Urothelium cell line (cell line): ENCODE measurements around the gene PEAK1.

Experiments
- DNase-seq: peaks from one replicate; pipeline ENCODE4 v3.0.0; 2011; ENCODE audit warnings: low spot score, mixed read lengths
- FAIRE-seq: peaks from 2 replicates; lab custom pipeline; 2011; peaks lifted over from hg19 to GRCh38; lab: Jason Lieb, UNC

Gene PEAK1

DNA sequence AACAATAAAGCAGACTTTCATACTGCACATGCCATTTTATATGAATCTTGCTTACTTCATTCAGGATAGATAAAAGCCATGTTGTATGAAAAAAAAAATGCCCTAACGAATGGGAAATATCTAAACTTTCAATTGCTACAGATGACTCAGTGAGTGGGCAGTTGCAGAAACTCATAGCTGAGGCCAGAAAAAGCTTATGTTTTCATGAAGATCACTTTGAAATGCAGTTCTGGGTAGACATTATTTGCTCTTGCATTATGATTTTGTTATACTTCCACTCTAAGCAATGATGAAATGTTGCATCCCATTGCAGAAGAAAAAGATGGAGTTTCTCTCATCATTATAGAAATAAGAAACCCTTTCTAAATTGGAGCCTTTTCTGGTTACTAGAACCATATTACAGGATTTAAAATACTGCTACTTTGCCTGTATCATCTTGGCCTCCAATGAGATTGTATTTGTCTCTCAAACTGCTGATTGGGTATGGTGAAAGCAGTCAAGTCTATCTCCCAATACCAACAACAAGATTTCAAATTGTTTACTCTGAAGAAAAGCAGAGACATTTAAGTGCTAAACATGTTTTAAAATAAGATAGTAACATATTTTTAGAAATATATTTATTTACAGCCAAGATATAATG is 17.0 kb downstream of the PEAK1 start:
- FAIRE-seq (no peak), DNase-seq (no peak)

GRCh38 chr15:77400258-77400657 is 19.6 kb downstream of the PEAK1 start:
- peak; percentile 61 for FAIRE-seq

GRCh38 chr15:77398927-77399326 is 21.0 kb downstream of the PEAK1 start:
- FAIRE-seq (no peak), DNase-seq (no peak)

More at GRCh38 chr15:77400258-77400657, 19.6 kb downstream of the PEAK1 start:
- DNase-seq = no peak

DNA sequence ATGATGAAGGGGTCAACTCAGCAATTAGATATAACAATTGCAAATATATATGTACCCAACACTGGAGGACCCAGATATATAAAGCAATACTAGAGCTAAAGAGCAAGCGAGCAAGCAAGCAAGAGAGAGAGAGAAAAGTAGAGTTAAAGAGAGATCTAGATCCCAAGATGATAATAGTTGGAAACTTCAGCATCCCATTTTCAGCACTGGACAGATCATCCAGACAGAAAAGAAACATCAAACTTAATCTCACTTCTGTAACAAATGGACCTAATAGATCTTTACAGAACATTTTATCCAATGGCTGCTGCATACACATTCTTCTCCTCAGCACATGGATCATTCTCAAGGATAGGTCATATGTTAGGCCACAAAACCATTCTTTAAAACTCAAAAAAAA is 23.2 kb downstream of the PEAK1 start:
- FAIRE-seq (no peak), DNase-seq (no peak)

GRCh38 chr15:77395013-77395774 is 24.7 kb downstream of the PEAK1 start:
- DNase-seq = no peak
- no peak for FAIRE-seq

DNA sequence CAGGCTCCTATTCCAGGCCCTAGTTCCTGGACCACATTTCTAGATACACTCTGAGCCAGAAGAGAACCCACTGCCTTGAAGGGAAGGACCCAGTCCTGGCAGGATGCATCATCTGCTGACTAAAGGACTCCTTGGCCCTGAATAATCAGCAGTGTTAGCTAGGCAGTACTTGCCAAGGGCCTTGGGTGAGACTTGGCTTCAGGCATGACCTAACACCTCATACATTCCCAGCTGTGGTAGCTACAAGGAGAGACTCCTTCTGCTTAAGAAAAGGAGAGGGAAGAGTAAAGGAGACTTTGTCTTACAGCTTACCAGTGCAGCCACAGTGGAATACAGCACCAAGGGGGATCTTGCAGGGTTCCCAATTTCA is 26.4 kb downstream of the PEAK1 start:
- DNase-seq = no peak
- FAIRE-seq = no peak

DNA sequence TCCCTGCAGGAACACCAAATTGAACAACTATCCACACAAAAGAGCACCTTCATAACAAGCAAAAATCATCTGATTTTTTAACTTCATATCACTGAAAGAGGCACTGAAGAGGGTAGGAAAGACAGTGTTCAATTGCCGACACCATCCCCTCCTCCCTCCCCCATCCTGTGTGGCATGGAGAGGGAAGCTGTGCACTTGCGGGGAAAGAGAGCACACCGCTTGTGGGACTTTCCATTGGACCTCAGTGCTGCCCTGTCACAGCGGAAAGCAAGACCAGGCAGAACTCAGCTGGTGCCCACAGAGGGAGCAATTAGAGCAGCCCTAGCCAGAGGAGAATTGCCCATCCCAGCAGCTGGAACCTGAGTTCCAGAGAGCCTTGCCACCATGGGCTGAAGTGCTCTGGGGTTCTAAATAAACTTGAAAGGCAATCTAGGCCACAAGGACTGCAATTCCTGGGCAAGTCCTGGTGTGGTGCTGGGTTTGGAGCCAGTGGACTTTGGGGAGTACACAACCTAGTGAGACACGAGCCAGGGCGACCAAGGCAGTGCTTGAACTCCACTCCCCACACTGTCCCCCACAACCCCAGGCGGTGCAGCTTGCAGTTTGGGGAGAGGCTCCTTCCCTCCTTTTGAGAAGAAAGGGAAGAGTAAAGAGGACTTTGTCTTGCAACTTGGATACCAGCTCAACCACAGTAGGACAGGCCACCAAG is 27.0 kb downstream of the PEAK1 start:
- no peak for DNase-seq
- FAIRE-seq = no peak

GRCh38 chr15:77391372-77391951 is 28.4 kb downstream of the PEAK1 start:
- FAIRE-seq = no peak

DNA sequence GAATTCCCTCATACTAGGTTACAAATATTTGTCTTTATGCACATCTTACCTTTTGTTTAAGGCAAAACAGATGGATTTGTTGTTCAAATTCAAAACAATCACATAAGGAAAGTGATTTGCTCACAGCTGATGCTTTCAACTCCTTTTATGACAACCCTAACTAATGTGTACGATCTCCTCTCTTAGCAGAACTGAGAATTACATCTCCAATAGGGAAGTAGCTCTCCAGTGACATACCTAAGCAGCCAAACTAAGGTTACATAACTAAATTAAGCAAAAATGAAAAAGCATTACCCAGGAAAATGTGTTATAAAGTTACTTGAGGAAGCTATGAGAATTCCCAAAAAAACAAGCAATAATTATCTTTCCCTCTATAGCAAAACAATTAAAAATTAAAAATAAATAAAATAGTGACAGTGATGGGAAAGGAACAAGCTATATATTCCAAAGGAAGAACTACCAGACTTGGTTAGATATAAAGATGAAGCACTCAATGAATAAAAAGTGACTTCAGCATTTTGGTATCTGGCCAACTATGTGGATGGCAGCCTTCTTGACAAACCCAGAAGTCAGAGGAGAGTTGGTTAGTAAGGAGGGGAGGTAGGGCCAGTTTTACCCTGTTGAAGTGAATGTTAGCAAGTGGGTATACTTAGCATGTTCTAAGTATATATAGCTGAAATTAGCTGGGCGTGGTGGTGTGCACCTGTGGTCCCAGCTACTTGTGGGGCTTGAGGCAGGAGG is 32.4 kb downstream of the PEAK1 start:
- FAIRE-seq = no peak
- DNase-seq = no peak

More at GRCh38 chr15:77391372-77391951, 28.4 kb downstream of the PEAK1 start:
- no peak for DNase-seq

DNA sequence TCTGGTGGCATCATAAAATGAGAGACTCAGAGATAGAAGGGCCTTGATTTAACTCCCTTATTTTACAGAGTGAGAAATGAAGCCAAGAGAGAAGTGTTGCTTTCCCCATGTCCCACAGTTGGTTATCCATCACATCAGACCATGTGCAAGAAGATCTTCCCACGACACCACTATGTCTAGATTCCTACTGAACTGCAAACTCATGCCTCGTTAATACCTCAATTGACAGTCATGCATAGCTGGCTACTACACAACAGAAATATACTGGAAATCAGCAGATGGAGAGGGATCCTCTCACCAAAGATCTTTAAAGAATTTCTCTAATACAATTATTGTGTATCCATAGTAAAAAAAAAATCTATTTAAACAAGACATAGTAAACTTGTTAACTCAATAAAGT is 33.3 kb downstream of the PEAK1 start:
- no peak for FAIRE-seq

GRCh38 chr15:77384589-77385359 is 35.1 kb downstream of the PEAK1 start:
- FAIRE-seq = no peak

More for the DNA sequence above, 33.3 kb downstream of the PEAK1 start:
- DNase-seq = no peak

DNA sequence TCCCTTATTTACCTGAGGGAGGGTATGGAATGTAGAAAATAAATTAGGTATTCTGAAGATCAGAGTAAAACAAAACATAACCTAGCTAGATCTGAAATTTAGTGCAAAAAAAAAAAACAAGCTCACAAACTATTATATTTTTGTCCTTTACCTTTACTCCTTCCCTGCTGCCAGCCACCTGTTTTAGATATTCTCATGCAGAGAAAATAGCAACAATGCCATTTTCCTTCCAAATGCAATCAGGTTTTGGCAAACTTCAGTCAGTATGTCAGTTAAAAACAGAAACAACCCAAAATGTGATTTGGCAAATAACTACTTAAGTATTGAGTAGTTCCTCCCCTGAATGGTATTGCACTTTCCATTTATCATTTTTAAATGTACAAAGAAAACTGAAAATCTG is 35.8 kb downstream of the PEAK1 start:
- no peak for FAIRE-seq
- no peak for DNase-seq

More at GRCh38 chr15:77384589-77385359, 35.1 kb downstream of the PEAK1 start:
- DNase-seq = no peak

DNA sequence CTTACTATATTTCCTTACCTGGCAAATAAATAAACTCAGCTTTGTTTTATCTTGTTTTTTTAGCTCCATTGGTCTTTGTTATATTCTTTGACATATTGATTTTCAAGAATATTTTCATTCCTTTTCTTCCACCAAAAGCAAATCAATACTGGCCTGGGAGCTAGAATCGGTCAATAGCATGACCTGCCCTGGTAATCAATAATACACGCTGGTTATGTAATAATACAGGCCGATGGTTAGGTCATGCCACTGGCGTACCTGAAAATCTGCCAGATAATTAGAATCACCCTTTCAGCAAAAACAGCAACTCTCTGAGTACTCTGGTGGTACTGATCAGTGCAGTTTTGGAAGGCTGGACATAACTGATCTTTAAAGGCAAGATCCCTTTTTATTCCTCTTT is 39.9 kb downstream of the PEAK1 start:
- no peak for FAIRE-seq
- DNase-seq = no peak

- no peak for DNase-seq
- no peak for FAIRE-seq
These were observed 43.1 kb downstream of the PEAK1 start for GRCh38 chr15:77376770-77377169.

GRCh38 chr15:77375133-77375532 is 44.8 kb downstream of the PEAK1 start:
- FAIRE-seq (no peak), DNase-seq (no peak)

- DNase-seq = no peak
- FAIRE-seq = no peak
These were observed 46.5 kb downstream of the PEAK1 start for GRCh38 chr15:77373441-77373840.

GRCh38 chr15:77371850-77372563 is 47.9 kb downstream of the PEAK1 start:
- DNase-seq (no peak), FAIRE-seq (no peak)

DNA sequence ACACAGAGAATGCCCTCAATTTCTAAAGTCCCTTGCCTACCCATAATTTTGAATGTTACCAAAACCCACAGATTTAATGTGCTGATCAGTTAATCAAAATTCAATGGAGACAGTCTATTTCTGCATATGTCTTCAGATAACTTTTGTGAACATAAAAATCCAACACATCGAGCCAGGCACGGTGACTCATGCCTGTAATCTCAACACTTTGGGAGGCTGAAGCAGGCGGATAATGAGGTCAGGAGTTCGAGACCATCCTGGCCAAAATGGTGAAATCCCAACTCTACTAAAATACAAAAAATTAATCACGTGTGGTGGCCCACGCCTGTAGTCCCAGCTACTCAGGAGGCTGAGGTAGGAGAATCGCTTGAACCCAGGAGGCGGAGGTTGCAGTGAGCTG is 49.3 kb downstream of the PEAK1 start:
- no peak for FAIRE-seq

DNA sequence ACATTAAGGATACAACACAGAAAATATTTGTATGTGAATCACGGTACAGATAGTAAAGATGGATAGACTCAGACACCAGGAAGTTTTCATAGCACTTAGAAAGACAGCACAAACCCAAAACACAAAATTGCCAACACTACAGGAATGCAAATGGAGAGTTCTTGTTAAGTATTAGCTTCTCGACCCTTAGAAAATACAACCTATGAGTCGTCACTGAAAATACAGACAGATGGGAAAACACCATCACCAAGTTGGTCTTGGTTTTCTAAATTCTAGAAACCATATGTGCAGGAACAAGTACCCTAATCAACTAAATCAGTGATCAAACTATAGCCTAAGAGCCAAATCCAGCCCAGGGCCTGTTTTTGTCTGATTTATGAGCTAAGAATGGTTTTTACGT is 50.7 kb downstream of the PEAK1 start:
- DNase-seq = no peak
- FAIRE-seq = no peak

More for the DNA sequence above, 49.3 kb downstream of the PEAK1 start:
- DNase-seq = no peak
